Measurements from ENCODE around the gene PLAC8L1.

The PLAC8L1 gene

GRCh38 chr5:146068206-146068605 is 37.2 kb downstream of the PLAC8L1 start:
- H2AFZ ChIP-seq (ENCODE audit: low read length): no peak overlapping the region
- no peak overlapping the region for H3K27ac ChIP-seq (ENCODE audit: low read depth, low read length, poor library complexity, severe bottlenecking)

DNA sequence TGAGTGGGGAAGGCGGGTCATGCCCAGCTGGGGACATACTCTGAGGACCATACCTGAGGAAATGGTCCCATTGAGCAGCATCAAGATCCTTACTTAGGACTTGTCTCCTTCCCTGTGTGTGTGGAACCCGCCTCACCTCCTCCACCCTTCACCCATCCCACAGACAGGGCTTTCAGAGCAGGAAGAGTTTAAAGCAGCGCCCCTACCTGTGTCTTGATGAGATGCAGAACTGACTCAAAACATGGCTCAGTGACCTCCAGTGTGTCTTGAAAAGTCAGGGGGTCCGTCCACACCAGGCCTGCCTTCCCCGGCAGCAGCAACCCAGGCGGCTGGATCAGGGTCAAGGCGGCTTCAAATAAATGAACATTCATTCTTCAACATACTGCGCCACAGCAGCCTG is 38.4 kb downstream of the PLAC8L1 start:
- TF ChIP-seq CTCF (IDR thresholded peaks at IDR 0.05; ENCODE audit: low read length) (no peak), EZH2 (IDR thresholded peaks at IDR 0.05; ENCODE audit: borderline replicate concordance, low read length) (no peak)
- Histone ChIP-seq H3K9me2 (ENCODE audit: low read depth, low read length) (no peaks in the 10 kb centered on the region), H3F3A (ENCODE audit: insufficient read depth, low read length) (no peaks in the 10 kb centered on the region), H3K9ac (ENCODE audit: low read length) (no peak overlapping the region), H3K79me2 (ENCODE audit: insufficient read depth, low read length) (no peaks in the 10 kb centered on the region), H3K4me2 (ENCODE audit: low read length) (no peak overlapping the region), H3K4me1 (ENCODE audit: insufficient read depth, low read length, severe bottlenecking) (no peaks in the 10 kb centered on the region), H3K9me3 (ENCODE audit: low read length) (no peaks in the 10 kb centered on the region), H3K36me3 (ENCODE audit: insufficient read depth, low read length) (no peaks in the 10 kb centered on the region), H2AFZ (ENCODE audit: low read length) (no peak overlapping the region), H3K27me3 (ENCODE audit: insufficient read depth, low read length) (no peaks in the 10 kb centered on the region), H3K27ac (ENCODE audit: low read depth, low read length, poor library complexity, severe bottlenecking) (no peak overlapping the region), H3K4me3 (ENCODE audit: low read depth, low read length, poor library complexity, severe bottlenecking) (no peak overlapping the region), H4K20me1 (ENCODE audit: insufficient read depth, low read length) (no peaks in the 10 kb centered on the region)

More at GRCh38 chr5:146068206-146068605, 37.2 kb downstream of the PLAC8L1 start:
- Histone ChIP-seq H3K36me3 (ENCODE audit: insufficient read depth, low read length) (no peaks in the 10 kb centered on the region), H3K9ac (ENCODE audit: low read length) (no peak overlapping the region), H3K4me2 (ENCODE audit: low read length) (no peak overlapping the region), H3K4me3 (ENCODE audit: low read depth, low read length, poor library complexity, severe bottlenecking) (no peak overlapping the region), H3K27me3 (ENCODE audit: insufficient read depth, low read length) (no peaks in the 10 kb centered on the region), H3F3A (ENCODE audit: insufficient read depth, low read length) (no peaks in the 10 kb centered on the region), H3K9me2 (ENCODE audit: low read depth, low read length) (no peaks in the 10 kb centered on the region), H4K20me1 (ENCODE audit: insufficient read depth, low read length) (no peaks in the 10 kb centered on the region), H3K4me1 (ENCODE audit: insufficient read depth, low read length, severe bottlenecking) (no peaks in the 10 kb centered on the region), H3K79me2 (ENCODE audit: insufficient read depth, low read length) (no peaks in the 10 kb centered on the region), H3K9me3 (ENCODE audit: low read length) (no peaks in the 10 kb centered on the region)
- TF ChIP-seq EZH2 (IDR thresholded peaks at IDR 0.05; ENCODE audit: borderline replicate concordance, low read length) (no peak), CTCF (IDR thresholded peaks at IDR 0.05; ENCODE audit: low read length) (no peak)

- Histone ChIP-seq H3K36me3 (ENCODE audit: insufficient read depth, low read length) (no peaks in the 10 kb centered on the region), H3K4me3 (ENCODE audit: low read depth, low read length, poor library complexity, severe bottlenecking) (no peak overlapping the region), H3K27ac (ENCODE audit: low read depth, low read length, poor library complexity, severe bottlenecking) (no peak overlapping the region), H3F3A (ENCODE audit: insufficient read depth, low read length) (no peaks in the 10 kb centered on the region), H3K79me2 (ENCODE audit: insufficient read depth, low read length) (no peaks in the 10 kb centered on the region), H3K9me3 (ENCODE audit: low read length) (no peaks in the 10 kb centered on the region), H2AFZ (ENCODE audit: low read length) (no peak overlapping the region), H3K4me1 (ENCODE audit: insufficient read depth, low read length, severe bottlenecking) (no peaks in the 10 kb centered on the region), H4K20me1 (ENCODE audit: insufficient read depth, low read length) (no peaks in the 10 kb centered on the region), H3K4me2 (ENCODE audit: low read length) (no peak overlapping the region), H3K27me3 (ENCODE audit: insufficient read depth, low read length) (no peaks in the 10 kb centered on the region), H3K9me2 (ENCODE audit: low read depth, low read length) (no peaks in the 10 kb centered on the region), H3K9ac (ENCODE audit: low read length) (no peak overlapping the region)
- TF ChIP-seq CTCF (IDR thresholded peaks at IDR 0.05; ENCODE audit: low read length) (no peak), EZH2 (IDR thresholded peaks at IDR 0.05; ENCODE audit: borderline replicate concordance, low read length) (no peak)
These were observed 45.2 kb downstream of the PLAC8L1 start for GRCh38 chr5:146060221-146060585.
